Neutrophil (primary cell): ENCODE data around the gene GPR158.

ENCODE experiments used
- H3K27ac ChIP-seq: fragments of 200-600 bp; sonication (generic); 2 replicates; pipeline ENCODE4 v1.5.1; 2016; ENCODE audit warnings: mild to moderate bottlenecking, moderate library complexity
- H3K27me3 ChIP-seq: fragments of 200-600 bp; sonication (generic); 2 replicates; pipeline ENCODE4 v1.6.0; 2016; ENCODE audit warnings: mild to moderate bottlenecking
- H3K36me3 ChIP-seq: fragments of 200-600 bp; sonication (generic); 2 replicates; pipeline ENCODE4 v1.5.1; 2017
- H3K4me1 ChIP-seq, 2 experiments: fragments of 200-600 bp in 1 of 2; sonication (generic) in 1 of 2; 1 replicate in 1 of 2; 2 replicates in 1 of 2; pipeline versions ENCODE4 v1.5.1 to v1.6.1; 2013 to 2016; ENCODE audit warnings: low read depth in 1 of 2, low read length in 1 of 2, mild to moderate bottlenecking in 1 of 2, moderate library complexity in 1 of 2; ENCODE audit not compliant: control insufficient read depth in 1 of 2, insufficient read depth in 1 of 2
- H3K4me3 ChIP-seq, 2 experiments: fragments of 200-600 bp in 1 of 2; sonication (generic) in 1 of 2; 1 replicate in 1 of 2; 2 replicates in 1 of 2; pipeline ENCODE4 v1.5.1; 2013 to 2016; ENCODE audit warnings: low read depth in 1 of 2, low read length in 1 of 2, mild to moderate bottlenecking in 1 of 2, moderate library complexity in 1 of 2
- H3K9me3 ChIP-seq: fragments of 200-600 bp; sonication (generic); 2 replicates; pipeline ENCODE4 v1.5.1; 2016
- CTCF ChIP-seq: fragments of 200-600 bp; sonication (generic); IDR thresholded peaks from 2 replicates; pipeline ENCODE4 v1.5.1; 2016; ENCODE audit warnings: antibody characterized with exemption

The GPR158 gene

DNA sequence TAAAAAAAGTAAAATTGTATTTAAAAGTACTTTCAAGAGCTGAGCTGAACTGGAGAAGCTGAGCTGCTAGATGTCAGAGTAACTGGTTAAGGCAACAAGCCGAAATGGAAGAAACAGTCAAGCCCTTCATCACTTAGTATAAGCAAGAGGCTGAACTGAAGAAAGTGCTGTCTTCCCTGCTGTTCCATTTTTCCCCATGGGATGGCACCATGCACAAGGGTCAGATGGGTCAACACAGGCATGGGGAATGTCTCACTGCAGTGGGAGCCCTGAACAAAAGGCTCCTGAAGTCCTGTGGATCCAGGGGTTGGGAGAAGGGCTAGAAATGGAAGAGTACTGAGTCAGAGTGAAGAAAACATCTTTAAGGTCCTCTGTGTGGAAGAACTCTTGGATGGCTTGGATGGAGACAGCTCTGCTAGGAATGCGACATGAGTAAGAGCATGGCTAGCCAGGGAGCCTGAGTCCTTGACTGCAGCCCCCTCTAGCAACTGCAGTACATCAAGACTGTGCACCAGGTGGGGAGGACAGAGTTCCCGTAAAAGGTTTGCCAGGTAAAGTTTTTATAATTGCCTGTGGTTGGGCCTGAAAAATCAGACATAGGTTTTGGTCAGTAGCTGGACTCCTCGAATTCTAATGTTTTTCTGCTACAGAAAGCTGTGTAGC lies 348.3 kb downstream of the GPR158 start:
- no peaks in the 10 kb centered on the region for H3K36me3 ChIP-seq
- no peaks in the 10 kb centered on the region for H3K9me3 ChIP-seq
- H3K4me3 ChIP-seq, result no peak overlapping the region
- no peak for TF ChIP-seq CTCF
- H3K27ac ChIP-seq, result no peak overlapping the region
- H3K27me3 ChIP-seq, result no peaks in the 10 kb centered on the region
- H3K4me1 ChIP-seq, result no peaks in the 10 kb centered on the region

DNA sequence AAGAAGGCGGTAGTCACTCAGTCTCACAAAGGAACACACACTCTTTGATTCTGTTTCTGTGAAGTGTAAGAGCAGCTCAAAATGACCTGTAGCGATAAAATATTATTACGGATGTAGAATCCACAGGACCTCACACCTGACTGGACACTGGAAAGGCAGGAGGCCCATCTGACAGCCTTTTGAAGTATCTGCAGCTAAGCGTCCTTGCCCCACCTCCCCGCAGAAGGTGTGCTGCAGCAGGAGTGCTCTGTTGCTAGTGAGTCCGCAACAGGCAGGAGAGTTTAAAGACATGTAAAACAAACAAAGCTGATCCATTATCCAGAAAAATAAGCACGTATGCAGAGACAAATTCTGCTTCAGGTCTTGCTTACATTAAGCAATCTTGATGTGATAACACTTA lies 355.5 kb downstream of the GPR158 start:
- H3K4me3 ChIP-seq, result no peak overlapping the region
- no peaks in the 10 kb centered on the region for H3K9me3 ChIP-seq
- peaks cover 0 to 3% of the 10 kb centered on the region in 2 experiments for H3K4me1 ChIP-seq
- no peaks in the 10 kb centered on the region for H3K36me3 ChIP-seq
- no peaks in the 10 kb centered on the region for H3K27me3 ChIP-seq
- TF ChIP-seq CTCF, result no peak
- H3K27ac ChIP-seq, result no peak overlapping the region

- TF ChIP-seq CTCF, result no peak
- no peaks in the 10 kb centered on the region for H3K36me3 ChIP-seq
Measured at GRCh38 chr10:25531457-25532061, 356.8 kb downstream of the GPR158 start.

DNA sequence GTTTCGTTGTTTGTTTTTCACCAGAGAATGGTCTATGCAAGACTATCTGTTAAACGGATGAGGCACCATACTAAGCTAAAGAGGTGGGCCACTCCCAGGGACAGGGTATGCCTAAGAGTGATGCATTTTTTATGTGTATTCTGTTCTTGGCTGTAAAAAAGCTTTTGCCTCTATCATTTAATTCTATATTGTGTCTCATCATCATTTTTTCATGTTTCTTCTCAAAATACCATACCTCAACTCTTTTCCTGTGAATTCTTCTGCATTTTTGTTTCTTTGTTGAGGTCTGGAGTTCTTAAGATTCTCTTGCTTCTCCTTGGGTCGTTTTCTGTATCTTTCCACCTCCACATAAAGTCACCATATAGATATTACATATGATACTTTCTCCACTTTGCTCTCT lies 357.4 kb downstream of the GPR158 start:
- Histone ChIP-seq H3K9me3 (no peaks in the 10 kb centered on the region), H3K4me1 (peaks cover 0 to 3% of the 10 kb centered on the region in 2 experiments), H3K27ac (no peak overlapping the region), H3K36me3 (no peaks in the 10 kb centered on the region), H3K4me3 (no peak overlapping the region), H3K27me3 (no peaks in the 10 kb centered on the region)
- TF ChIP-seq CTCF, result no peak

More at GRCh38 chr10:25531457-25532061, 356.8 kb downstream of the GPR158 start:
- Histone ChIP-seq H3K9me3 (no peaks in the 10 kb centered on the region), H3K4me1 (peaks cover 0 to 3% of the 10 kb centered on the region in 2 experiments), H3K27ac (no peak overlapping the region), H3K4me3 (no peak overlapping the region), H3K27me3 (no peaks in the 10 kb centered on the region)

DNA sequence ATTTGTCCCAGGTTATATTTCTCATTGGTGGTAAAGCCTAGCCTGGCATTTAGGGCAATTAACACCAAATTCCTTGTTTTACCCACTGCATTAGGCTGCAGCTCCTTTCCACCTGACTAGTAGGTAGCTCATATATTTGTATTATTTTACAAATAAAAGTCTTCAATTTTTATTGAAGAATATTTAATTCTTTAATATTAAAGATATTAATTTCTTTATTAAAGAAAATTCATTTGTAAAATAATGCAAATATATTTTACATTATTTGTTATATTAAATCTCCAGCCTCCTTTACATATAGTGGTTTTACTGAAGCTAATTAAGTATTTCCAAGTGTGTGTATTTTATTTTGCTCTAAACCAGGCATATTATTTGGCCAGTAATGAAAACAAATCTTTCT lies 361.2 kb downstream of the GPR158 start:
- Histone ChIP-seq H3K4me3 (no peak overlapping the region), H3K36me3 (no peaks in the 10 kb centered on the region), H3K27ac (no peak overlapping the region), H3K4me1 (no peaks in the 10 kb centered on the region), H3K27me3 (no peaks in the 10 kb centered on the region), H3K9me3 (no peaks in the 10 kb centered on the region)
- no peak for TF ChIP-seq CTCF
